ENCODE measurements around the gene GALNT2. TPM values are rescaled to one million over a fixed set of nuclear protein-coding genes. Genes with fewer than 3 reads are reported as not detected.

GALNT2 gene
- total RNA-seq, 1 experiment from 2014 or later = 152 TPM

GRCh38 chr1:230286890-230287269, 219.8 kb downstream of the GALNT2 start:
- in situ Hi-C loops (cut with HindIII; ENCODE audit: low pct_unique_long_range_greater_than_20kb, low sequenced_read_pairs) (no loop called here), intact Hi-C loops (cut with micrococcal nuclease; ENCODE audit: unreplicated experiment) (no loop called here)
- no peak overlapping the region for H3K27ac ChIP-seq (ENCODE audit: low read length)
- TF ChIP-seq TCF7L2 (IDR thresholded peaks at IDR 0.05; ENCODE audit: low read depth, low read length) (no peak), CTCF (IDR thresholded peaks at IDR 0.05) (no peak), POLR2AphosphoS5 (IDR thresholded peaks at IDR 0.05; ENCODE audit: low read depth, low read length) (no peak), REST (IDR thresholded peaks at IDR 0.05; ENCODE audit: insufficient read depth in 1 of 2, low read depth in 2 of 2, low read length in 1 of 2) (no peak), SIN3A (IDR thresholded peaks at IDR 0.05; ENCODE audit: borderline replicate concordance, insufficient read depth, low read depth, low read length) (no peak)
- ATAC-seq = peak; percentile 20; the same call in 1 of the 2 replicates
- no peaks in the 10 kb centered on the region for H3K27me3 ChIP-seq (ENCODE audit: control insufficient read depth, insufficient read depth, low read length)
- H3K36me3 ChIP-seq (ENCODE audit: control insufficient read depth, insufficient read depth, low read length) = no peaks in the 10 kb centered on the region
- no peaks in the 10 kb centered on the region for H3K4me1 ChIP-seq (ENCODE audit: control insufficient read depth, insufficient read depth, low read length)
- no peaks in the 10 kb centered on the region for H3K9me3 ChIP-seq (ENCODE audit: control insufficient read depth, insufficient read depth, low read depth, low read length)
- no TSS peak for BruUV-seq (replicated peaks)
- ChIA-PET CTCF (no interaction called here), POLR2A (no interaction called here)
- no peak for DNase-seq (ENCODE audit: low read depth, low spot score)
- no peak overlapping the region for H3K4me3 ChIP-seq (ENCODE audit: low read depth in 2 of 2, low read length in 2 of 2)

- DNase-seq (ENCODE audit: low read depth, low spot score) (no peak), ATAC-seq (peak; percentile 37; the same call in 1 of the 2 replicates)
- POLR2A ChIA-PET = no interaction called here
- no peak for TF ChIP-seq SIN3A (IDR thresholded peaks at IDR 0.05; ENCODE audit: borderline replicate concordance, insufficient read depth, low read depth, low read length)
- no peak for TF ChIP-seq POLR2AphosphoS5 (IDR thresholded peaks at IDR 0.05; ENCODE audit: low read depth, low read length)
- TF ChIP-seq CTCF (IDR thresholded peaks at IDR 0.05) = no peak
- TF ChIP-seq REST (IDR thresholded peaks at IDR 0.05; ENCODE audit: insufficient read depth in 1 of 2, low read depth in 2 of 2, low read length in 1 of 2) = no peak
- TF ChIP-seq TCF7L2 (IDR thresholded peaks at IDR 0.05; ENCODE audit: low read depth, low read length) = no peak
- no peak overlapping the region for H3K4me3 ChIP-seq (ENCODE audit: low read depth in 2 of 2, low read length in 2 of 2)
- no TSS peak for BruUV-seq (replicated peaks)
- intact Hi-C loops (cut with micrococcal nuclease; ENCODE audit: unreplicated experiment) (no loop called here), in situ Hi-C loops (cut with HindIII; ENCODE audit: low pct_unique_long_range_greater_than_20kb, low sequenced_read_pairs) (no loop called here)
- H3K27me3 ChIP-seq (ENCODE audit: control insufficient read depth, insufficient read depth, low read length) = no peaks in the 10 kb centered on the region
- H3K36me3 ChIP-seq (ENCODE audit: control insufficient read depth, insufficient read depth, low read length) = no peaks in the 10 kb centered on the region
- no peak overlapping the region for H3K27ac ChIP-seq (ENCODE audit: low read length)
- no peaks in the 10 kb centered on the region for H3K9me3 ChIP-seq (ENCODE audit: control insufficient read depth, insufficient read depth, low read depth, low read length)
- no peaks in the 10 kb centered on the region for H3K4me1 ChIP-seq (ENCODE audit: control insufficient read depth, insufficient read depth, low read length)
- CTCF ChIA-PET = no interaction called here
Measured at GRCh38 chr1:230287674-230288315, 220.8 kb downstream of the GALNT2 start.
